K562 (cell line): ENCODE measurements around the gene ATF7IP.

Experiments used
- CTCF ChIP-seq, 3 experiments: IDR thresholded peaks in 2 of 3; conservative IDR thresholded peaks in 1 of 3; 2 replicates each; pipeline ENCODE4 v1.5.1; 2011 to 2012; ENCODE audit warnings: low read length in 3 of 3, mild to moderate bottlenecking in 3 of 3, control low read depth in 2 of 3, improper control_type of control experiment in 1 of 3, inconsistent platforms in 1 of 3, low read depth in 1 of 3, mixed read lengths in 1 of 3, moderate library complexity in 1 of 3; ENCODE audit not compliant: insufficient read depth in 2 of 3
- EZH2 ChIP-seq: IDR thresholded peaks from 2 replicates; pipeline ENCODE4 v1.6.1; 2012; ENCODE audit warnings: low read depth, mild to moderate bottlenecking, inconsistent platforms, low read length, borderline replicate concordance
- HCFC1 ChIP-seq: IDR thresholded peaks from 2 replicates; pipeline ENCODE4 v1.6.1; 2012; ENCODE audit warnings: low read depth, low read length, improper control_type of control experiment
- JUNB ChIP-seq: fragments of 450-650 bp; formaldehyde crosslinking; conservative IDR thresholded peaks from 2 replicates; pipeline ENCODE4 v1.4.0; 2020; ENCODE audit warnings: mild to moderate bottlenecking
- MED1 ChIP-seq: sonication (generic); formaldehyde crosslinking; IDR thresholded peaks from 2 replicates; pipeline ENCODE4 v1.8.1; 2023; ENCODE audit warnings: missing genetic modification reagents, borderline replicate concordance
- YBX1 ChIP-seq: fragments of 450-650 bp; IDR thresholded peaks from 2 replicates; pipeline ENCODE4 v1.7.1; 2016; ENCODE audit warnings: mild to moderate bottlenecking
- ZBTB8A ChIP-seq: fragments of 450-650 bp; IDR thresholded peaks from 2 replicates; pipeline ENCODE4 v1.6.1; 2018; ENCODE audit warnings: mild to moderate bottlenecking, moderate library complexity; ENCODE audit not compliant: partially characterized antibody
- ZNF449 ChIP-seq: fragments of 250-450 bp; sonication (Bioruptor Pico); IDR thresholded peaks from 2 replicates; pipeline ENCODE4 v1.8.0; 2022; ENCODE audit warnings: moderate library complexity, mild to moderate bottlenecking, inconsistent platforms

- no peak for TF ChIP-seq CTCF (IDR thresholded peaks at IDR 0.05 in 2 of 3, conservative IDR thresholded peaks at IDR 0.05 in 1 of 3; ENCODE audit: insufficient read depth in 2 of 3, low read depth in 1 of 3, low read length in 3 of 3)
- TF ChIP-seq ZBTB8A: no peak
- no peak for TF ChIP-seq JUNB (CRISPR knock-in tag)
- no peak for TF ChIP-seq EZH2
- TF ChIP-seq MED1 (CRISPR knock-in tag): no peak
- no peak for TF ChIP-seq HCFC1
- TF ChIP-seq YBX1: no peak
- no peak for TF ChIP-seq ZNF449
Observed at GRCh38 chr12:14399871-14400270, 34.4 kb downstream of the ATF7IP start.
